ENCODE measurements around the gene PKP4. TPM values are rescaled to one million over a fixed set of nuclear protein-coding genes. Genes with fewer than 3 reads are reported as not detected.

PKP4 gene
- total RNA-seq, 4 donors from 2014 or later = 58.2 to 115 (median 89.9) TPM

DNA sequence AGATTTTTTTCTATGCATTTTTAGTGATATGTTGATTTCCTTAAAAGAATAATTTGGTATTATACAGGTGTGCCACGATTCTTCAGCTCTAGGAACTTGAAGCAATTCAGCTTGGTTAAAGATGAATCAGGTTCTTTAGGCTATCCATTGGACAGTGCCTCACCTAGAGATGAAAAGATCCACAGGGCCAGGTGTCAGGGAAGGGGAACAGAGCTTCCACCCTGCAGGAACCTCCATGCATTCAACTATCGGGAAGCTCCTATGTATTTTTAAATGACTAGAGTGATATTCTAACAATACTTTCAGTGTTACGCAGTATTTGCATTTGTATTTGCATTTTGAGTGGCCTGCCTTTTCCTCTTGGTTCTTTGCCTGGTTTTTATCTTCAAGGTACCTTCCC is 40.2 kb downstream of the PKP4 start:
- Histone ChIP-seq H3K27ac (peak overlapping the region; percentile 13 to 68 (median 26)), H3K27me3 (no peaks in the 10 kb centered on the region), H3K4me1 (peaks cover 15 to 99% (median 18%) of the 10 kb centered on the region in 3 donors), H3K4me3 (no peak overlapping the region), H3K9me3 (no peaks in the 10 kb centered on the region), H3K36me3 (no peaks in the 10 kb centered on the region)
- WGBS, 2 donors (ENCODE audit: low coverage in 1 of 2) = 58 to 90% methylated on average over 3 of the region's 3 CpGs
- TF ChIP-seq EP300 (IDR thresholded peaks at IDR 0.05) (no peak), POLR2AphosphoS5 (IDR thresholded peaks at IDR 0.05) (no peak), POLR2A (IDR thresholded peaks at IDR 0.05) (no peak)
- TF ChIP-seq, protein P1, sequence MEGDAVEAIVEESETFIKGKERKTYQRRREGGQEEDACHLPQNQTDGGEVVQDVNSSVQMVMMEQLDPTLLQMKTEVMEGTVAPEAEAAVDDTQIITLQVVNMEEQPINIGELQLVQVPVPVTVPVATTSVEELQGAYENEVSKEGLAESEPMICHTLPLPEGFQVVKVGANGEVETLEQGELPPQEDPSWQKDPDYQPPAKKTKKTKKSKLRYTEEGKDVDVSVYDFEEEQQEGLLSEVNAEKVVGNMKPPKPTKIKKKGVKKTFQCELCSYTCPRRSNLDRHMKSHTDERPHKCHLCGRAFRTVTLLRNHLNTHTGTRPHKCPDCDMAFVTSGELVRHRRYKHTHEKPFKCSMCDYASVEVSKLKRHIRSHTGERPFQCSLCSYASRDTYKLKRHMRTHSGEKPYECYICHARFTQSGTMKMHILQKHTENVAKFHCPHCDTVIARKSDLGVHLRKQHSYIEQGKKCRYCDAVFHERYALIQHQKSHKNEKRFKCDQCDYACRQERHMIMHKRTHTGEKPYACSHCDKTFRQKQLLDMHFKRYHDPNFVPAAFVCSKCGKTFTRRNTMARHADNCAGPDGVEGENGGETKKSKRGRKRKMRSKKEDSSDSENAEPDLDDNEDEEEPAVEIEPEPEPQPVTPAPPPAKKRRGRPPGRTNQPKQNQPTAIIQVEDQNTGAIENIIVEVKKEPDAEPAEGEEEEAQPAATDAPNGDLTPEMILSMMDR (IDR thresholded peaks at IDR 0.05) = no peak
- ATAC-seq = no peak

DNA sequence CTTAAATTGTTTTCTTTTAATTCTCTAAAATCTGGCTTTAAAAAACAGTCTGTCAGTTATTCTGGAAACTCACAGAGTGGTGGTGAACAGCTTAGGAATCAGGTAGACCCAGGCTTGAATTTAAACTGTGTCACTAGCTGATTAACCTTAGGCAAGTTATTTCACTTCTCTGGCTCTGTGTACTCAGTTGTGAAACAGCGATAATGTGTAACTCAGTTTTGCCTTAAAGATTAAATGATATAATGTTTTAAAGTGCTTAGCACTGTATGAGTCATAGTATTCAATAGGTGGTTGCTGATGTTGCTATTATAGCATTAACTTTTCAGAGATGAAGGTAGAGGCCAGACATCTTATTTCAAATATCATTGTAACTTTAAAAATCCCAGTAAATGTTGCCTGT is 40.7 kb downstream of the PKP4 start:
- WGBS, 2 donors (ENCODE audit: low coverage in 1 of 2) = 44 to 79% methylated on average over 1 of the region's 1 CpG
- Histone ChIP-seq H3K36me3 (no peaks in the 10 kb centered on the region), H3K4me1 (peaks cover 15 to 99% (median 18%) of the 10 kb centered on the region in 3 donors), H3K27me3 (no peaks in the 10 kb centered on the region), H3K9me3 (no peaks in the 10 kb centered on the region), H3K4me3 (no peak overlapping the region), H3K27ac (peak overlapping the region; percentile 13 to 68 (median 16))
- TF ChIP-seq POLR2AphosphoS5 (IDR thresholded peaks at IDR 0.05) (no peak), EP300 (IDR thresholded peaks at IDR 0.05) (no peak), POLR2A (IDR thresholded peaks at IDR 0.05) (no peak)
- TF ChIP-seq, protein P1 (IDR thresholded peaks at IDR 0.05) = no peak
- ATAC-seq = no peak

DNA sequence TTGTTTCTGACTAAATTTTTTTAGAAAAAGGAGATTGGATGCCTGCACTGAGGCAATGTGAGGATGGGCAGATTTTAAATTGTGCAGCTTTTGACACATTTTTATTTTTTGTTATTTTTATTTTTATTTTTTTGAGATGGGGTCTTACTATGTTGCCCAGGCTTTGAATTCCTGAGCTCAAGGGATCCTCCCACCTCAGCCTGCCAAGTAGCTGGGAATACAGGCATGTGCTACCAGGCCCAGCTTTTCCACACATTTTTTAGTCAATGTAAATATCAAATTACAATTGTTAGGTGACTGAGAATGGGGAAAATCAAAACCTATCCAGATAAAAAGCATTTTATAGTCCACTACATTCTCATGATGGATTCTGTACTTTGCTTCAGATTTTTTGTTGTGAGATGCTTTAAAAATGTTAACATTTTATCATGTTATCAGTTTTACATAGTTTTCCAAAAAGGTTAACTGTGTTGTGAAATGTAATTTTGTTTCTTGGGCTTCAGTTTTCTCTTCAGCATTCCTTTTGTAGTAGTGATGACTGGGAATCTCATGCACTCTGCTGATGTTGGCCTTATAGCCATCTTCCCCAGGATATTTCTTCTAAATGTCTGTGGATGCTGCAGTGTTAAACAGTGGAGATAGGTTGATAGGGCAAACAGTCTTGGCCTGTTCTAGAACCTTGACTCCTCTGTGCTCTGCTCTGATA is 41.4 kb downstream of the PKP4 start:
- peak overlapping the region; percentile 15 to 68 (median 27) for H3K27ac ChIP-seq
- no peak overlapping the region for H3K4me3 ChIP-seq
- H3K4me1 ChIP-seq = peaks cover 22 to 99% (median 24%) of the 10 kb centered on the region in 3 donors
- ATAC-seq = no peak
- no peaks in the 10 kb centered on the region for H3K36me3 ChIP-seq
- no peaks in the 10 kb centered on the region for H3K9me3 ChIP-seq
- no peaks in the 10 kb centered on the region for H3K27me3 ChIP-seq
- TF ChIP-seq POLR2A (IDR thresholded peaks at IDR 0.05) (no peak), EP300 (IDR thresholded peaks at IDR 0.05) (no peak), POLR2AphosphoS5 (IDR thresholded peaks at IDR 0.05) (no peak)
- TF ChIP-seq, protein P1 (IDR thresholded peaks at IDR 0.05) = no peak

DNA sequence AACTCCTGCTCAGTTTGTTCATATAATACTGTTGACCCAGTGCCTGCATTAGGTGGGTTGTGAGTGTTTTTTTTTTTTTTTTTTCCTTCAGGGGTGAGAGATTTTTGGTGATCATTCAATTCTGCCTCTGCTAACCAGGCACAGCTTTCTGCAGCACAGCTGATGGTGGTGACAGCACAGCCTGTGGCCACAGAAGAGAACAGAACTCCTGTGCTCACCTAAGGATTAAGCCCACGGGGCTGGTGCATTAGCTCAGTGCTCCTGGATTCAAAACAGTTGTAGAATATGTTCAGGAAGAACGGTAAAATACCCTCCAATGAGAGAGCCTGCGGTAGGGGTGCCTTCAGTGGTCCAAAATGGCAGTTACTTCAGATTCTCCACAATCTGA is 42.0 kb downstream of the PKP4 start:
- no peak for ATAC-seq
- Histone ChIP-seq H3K27me3 (no peaks in the 10 kb centered on the region), H3K36me3 (no peaks in the 10 kb centered on the region), H3K4me3 (no peak overlapping the region), H3K9me3 (no peaks in the 10 kb centered on the region), H3K4me1 (peaks cover 19 to 99% (median 22%) of the 10 kb centered on the region in 3 donors), H3K27ac (peak overlapping the region; percentile 23 to 68 (median 42))
- no peak for TF ChIP-seq EP300 (IDR thresholded peaks at IDR 0.05)
- 89 to 100% methylated on average over 2 to 3 of the region's 3 CpGs for WGBS, 2 donors (ENCODE audit: low coverage in 1 of 2)

DNA sequence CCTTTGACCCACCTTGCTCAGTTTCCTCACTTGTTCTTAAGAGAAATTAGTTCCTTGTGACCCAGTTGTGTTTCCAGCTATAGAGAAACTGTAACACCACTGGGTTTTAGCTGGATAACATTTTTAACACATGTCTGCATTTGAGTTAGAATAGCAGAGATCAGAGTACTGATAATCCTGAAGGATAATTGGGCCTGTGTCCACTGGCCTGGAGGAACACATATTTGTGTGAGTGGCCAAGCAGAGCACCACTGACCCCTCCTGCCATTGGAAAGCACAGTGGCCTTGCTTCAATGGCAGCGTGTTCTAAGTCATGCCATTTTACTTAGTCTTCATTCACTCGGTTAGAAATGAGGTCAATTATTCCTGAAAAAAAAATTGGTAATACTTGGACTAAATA is 42.6 kb downstream of the PKP4 start:
- no peaks in the 10 kb centered on the region for H3K9me3 ChIP-seq
- peaks cover 18 to 98% (median 22%) of the 10 kb centered on the region in 3 donors for H3K4me1 ChIP-seq
- WGBS, 2 donors (ENCODE audit: low coverage in 1 of 2) = 68 to 73% methylated on average over 2 of the region's 2 CpGs
- no peaks in the 10 kb centered on the region for H3K27me3 ChIP-seq
- ATAC-seq = no peak
- TF ChIP-seq POLR2A (IDR thresholded peaks at IDR 0.05) = no peak
- TF ChIP-seq POLR2AphosphoS5 (IDR thresholded peaks at IDR 0.05) = no peak
- TF ChIP-seq, protein P1 (IDR thresholded peaks at IDR 0.05) = no peak
- no peak for TF ChIP-seq EP300 (IDR thresholded peaks at IDR 0.05)
- H3K36me3 ChIP-seq = no peaks in the 10 kb centered on the region
- no peak overlapping the region for H3K4me3 ChIP-seq
- H3K27ac ChIP-seq = peak overlapping the region in 3 of 4 donors; percentile 31 to 68 (median 52)
